ENCODE measurements around the gene ZRANB3.
A peak's percentile ranks its signal among the peaks of the same experiment; 100 is the strongest.

The ZRANB3 gene

GRCh38 chr2:135531231-135532197 is 496 bp upstream of the ZRANB3 start, which contains the start of gene R3HDM1 (continued):
- TF ChIP-seq, protein P1, sequence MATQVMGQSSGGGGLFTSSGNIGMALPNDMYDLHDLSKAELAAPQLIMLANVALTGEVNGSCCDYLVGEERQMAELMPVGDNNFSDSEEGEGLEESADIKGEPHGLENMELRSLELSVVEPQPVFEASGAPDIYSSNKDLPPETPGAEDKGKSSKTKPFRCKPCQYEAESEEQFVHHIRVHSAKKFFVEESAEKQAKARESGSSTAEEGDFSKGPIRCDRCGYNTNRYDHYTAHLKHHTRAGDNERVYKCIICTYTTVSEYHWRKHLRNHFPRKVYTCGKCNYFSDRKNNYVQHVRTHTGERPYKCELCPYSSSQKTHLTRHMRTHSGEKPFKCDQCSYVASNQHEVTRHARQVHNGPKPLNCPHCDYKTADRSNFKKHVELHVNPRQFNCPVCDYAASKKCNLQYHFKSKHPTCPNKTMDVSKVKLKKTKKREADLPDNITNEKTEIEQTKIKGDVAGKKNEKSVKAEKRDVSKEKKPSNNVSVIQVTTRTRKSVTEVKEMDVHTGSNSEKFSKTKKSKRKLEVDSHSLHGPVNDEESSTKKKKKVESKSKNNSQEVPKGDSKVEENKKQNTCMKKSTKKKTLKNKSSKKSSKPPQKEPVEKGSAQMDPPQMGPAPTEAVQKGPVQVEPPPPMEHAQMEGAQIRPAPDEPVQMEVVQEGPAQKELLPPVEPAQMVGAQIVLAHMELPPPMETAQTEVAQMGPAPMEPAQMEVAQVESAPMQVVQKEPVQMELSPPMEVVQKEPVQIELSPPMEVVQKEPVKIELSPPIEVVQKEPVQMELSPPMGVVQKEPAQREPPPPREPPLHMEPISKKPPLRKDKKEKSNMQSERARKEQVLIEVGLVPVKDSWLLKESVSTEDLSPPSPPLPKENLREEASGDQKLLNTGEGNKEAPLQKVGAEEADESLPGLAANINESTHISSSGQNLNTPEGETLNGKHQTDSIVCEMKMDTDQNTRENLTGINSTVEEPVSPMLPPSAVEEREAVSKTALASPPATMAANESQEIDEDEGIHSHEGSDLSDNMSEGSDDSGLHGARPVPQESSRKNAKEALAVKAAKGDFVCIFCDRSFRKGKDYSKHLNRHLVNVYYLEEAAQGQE (tag by site-specific recombination; IDR thresholded peaks at IDR 0.05), result no peak
- TF ChIP-seq HOXC10 (CRISPR knock-in tag; IDR thresholded peaks at IDR 0.05) (no peak), ZFP3 (tag by site-specific recombination; IDR thresholded peaks at IDR 0.05; ENCODE audit: low read depth) (no peak), ZNF239 (tag by site-specific recombination; IDR thresholded peaks at IDR 0.05) (no peak), ZFP69B (tag by site-specific recombination; IDR thresholded peaks at IDR 0.05) (0 out of 2 replicates have a peak, but pooled peaks have one; percentile 27), PRDM10 (tag by site-specific recombination; IDR thresholded peaks at IDR 0.05) (no peak), ZNF792 (tag by site-specific recombination; IDR thresholded peaks at IDR 0.05) (0 out of 2 replicates have a peak, but pooled peaks have one; percentile 26), ZXDB (tag by site-specific recombination; IDR thresholded peaks at IDR 0.05) (peak; percentile 45; the same call in 1 of the 2 replicates), KLF8 (tag by site-specific recombination; IDR thresholded peaks at IDR 0.05) (peak; percentile 54; the same call in 1 of the 2 replicates), ZEB2 (tag by site-specific recombination; IDR thresholded peaks at IDR 0.05) (peak; percentile 50), SP3 (tag by site-specific recombination; IDR thresholded peaks at IDR 0.05) (peak; percentile 59; the same call in 1 of the 2 replicates), ZFHX2 (tag by site-specific recombination; conservative IDR thresholded peaks at IDR 0.05) (peak; percentile 53), ZNF394 (tag by site-specific recombination; IDR thresholded peaks at IDR 0.05; ENCODE audit: borderline replicate concordance) (peak; percentile 22; the same call in 1 of the 2 replicates)

- no peak overlapping the region for H3K27ac ChIP-seq (ENCODE audit: extremely low read depth, low read depth, low read length)
- ChIA-PET POLR2A (no interaction called here), CTCF (no interaction called here)
- peaks cover 0 to 7% of the 10 kb centered on the region in 2 experiments; a peak in 2 of 3 replicates for H3K36me3 ChIP-seq (ENCODE audit: control insufficient read depth in 2 of 2, insufficient read depth in 1 of 2, low read length in 2 of 2)
- no peaks in the 10 kb centered on the region for H3K9me3 ChIP-seq (ENCODE audit: control insufficient read depth, insufficient read depth, low read depth, low read length)
- no peaks in the 10 kb centered on the region for H3K4me1 ChIP-seq (ENCODE audit: control insufficient read depth, insufficient read depth, low read length)
- no peak overlapping the region for H3K4me3 ChIP-seq (ENCODE audit: low read depth, low read length)
- TF ChIP-seq, protein P2, sequence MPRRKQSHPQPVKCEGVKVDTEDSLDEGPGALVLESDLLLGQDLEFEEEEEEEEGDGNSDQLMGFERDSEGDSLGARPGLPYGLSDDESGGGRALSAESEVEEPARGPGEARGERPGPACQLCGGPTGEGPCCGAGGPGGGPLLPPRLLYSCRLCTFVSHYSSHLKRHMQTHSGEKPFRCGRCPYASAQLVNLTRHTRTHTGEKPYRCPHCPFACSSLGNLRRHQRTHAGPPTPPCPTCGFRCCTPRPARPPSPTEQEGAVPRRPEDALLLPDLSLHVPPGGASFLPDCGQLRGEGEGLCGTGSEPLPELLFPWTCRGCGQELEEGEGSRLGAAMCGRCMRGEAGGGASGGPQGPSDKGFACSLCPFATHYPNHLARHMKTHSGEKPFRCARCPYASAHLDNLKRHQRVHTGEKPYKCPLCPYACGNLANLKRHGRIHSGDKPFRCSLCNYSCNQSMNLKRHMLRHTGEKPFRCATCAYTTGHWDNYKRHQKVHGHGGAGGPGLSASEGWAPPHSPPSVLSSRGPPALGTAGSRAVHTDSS (tag by site-specific recombination; IDR thresholded peaks at IDR 0.05), result no peak
- TF ChIP-seq SETDB1 (IDR thresholded peaks at IDR 0.05; ENCODE audit: insufficient read length, low read length) (no peak), PRDM1 (tag by site-specific recombination; IDR thresholded peaks at IDR 0.05) (no peak), ZNF596 (tag by site-specific recombination; IDR thresholded peaks at IDR 0.05) (no peak), ZNF707 (tag by site-specific recombination; IDR thresholded peaks at IDR 0.05) (no peak), ZFP37 (tag by site-specific recombination; IDR thresholded peaks at IDR 0.05) (no peak), ZNF501 (tag by site-specific recombination; IDR thresholded peaks at IDR 0.05) (no peak), ZNF792 (tag by site-specific recombination; IDR thresholded peaks at IDR 0.05) (no peak), ELK4 (IDR thresholded peaks at IDR 0.05; ENCODE audit: borderline replicate concordance, low read depth, low read length) (no peak)
- TF ChIP-seq, protein P3, sequence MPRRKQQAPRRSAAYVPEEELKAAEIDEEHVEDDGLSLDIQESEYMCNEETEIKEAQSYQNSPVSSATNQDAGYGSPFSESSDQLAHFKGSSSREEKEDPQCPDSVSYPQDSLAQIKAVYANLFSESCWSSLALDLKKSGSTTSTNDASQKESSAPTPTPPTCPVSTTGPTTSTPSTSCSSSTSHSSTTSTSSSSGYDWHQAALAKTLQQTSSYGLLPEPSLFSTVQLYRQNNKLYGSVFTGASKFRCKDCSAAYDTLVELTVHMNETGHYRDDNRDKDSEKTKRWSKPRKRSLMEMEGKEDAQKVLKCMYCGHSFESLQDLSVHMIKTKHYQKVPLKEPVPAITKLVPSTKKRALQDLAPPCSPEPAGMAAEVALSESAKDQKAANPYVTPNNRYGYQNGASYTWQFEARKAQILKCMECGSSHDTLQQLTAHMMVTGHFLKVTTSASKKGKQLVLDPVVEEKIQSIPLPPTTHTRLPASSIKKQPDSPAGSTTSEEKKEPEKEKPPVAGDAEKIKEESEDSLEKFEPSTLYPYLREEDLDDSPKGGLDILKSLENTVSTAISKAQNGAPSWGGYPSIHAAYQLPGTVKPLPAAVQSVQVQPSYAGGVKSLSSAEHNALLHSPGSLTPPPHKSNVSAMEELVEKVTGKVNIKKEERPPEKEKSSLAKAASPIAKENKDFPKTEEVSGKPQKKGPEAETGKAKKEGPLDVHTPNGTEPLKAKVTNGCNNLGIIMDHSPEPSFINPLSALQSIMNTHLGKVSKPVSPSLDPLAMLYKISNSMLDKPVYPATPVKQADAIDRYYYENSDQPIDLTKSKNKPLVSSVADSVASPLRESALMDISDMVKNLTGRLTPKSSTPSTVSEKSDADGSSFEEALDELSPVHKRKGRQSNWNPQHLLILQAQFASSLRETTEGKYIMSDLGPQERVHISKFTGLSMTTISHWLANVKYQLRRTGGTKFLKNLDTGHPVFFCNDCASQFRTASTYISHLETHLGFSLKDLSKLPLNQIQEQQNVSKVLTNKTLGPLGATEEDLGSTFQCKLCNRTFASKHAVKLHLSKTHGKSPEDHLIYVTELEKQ (tag by site-specific recombination; IDR thresholded peaks at IDR 0.05; ENCODE audit: borderline replicate concordance), result no peak
Measured at GRCh38 chr2:135528006-135528405, 3.0 kb downstream of the ZRANB3 start.
